HG03442 (cell line): ENCODE results near the gene ZNF467.
A peak's percentile ranks its signal among the peaks of the same experiment; 100 is the strongest.

Experiments used
- ATAC-seq: cut with Tn5 transposase; IDR thresholded peaks from one replicate; pipeline ENCODE4 v1.9.1; 2021; ENCODE audit warnings: mild to moderate bottlenecking, moderate library complexity; ENCODE audit not compliant: unreplicated experiment

Gene ZNF467

DNA sequence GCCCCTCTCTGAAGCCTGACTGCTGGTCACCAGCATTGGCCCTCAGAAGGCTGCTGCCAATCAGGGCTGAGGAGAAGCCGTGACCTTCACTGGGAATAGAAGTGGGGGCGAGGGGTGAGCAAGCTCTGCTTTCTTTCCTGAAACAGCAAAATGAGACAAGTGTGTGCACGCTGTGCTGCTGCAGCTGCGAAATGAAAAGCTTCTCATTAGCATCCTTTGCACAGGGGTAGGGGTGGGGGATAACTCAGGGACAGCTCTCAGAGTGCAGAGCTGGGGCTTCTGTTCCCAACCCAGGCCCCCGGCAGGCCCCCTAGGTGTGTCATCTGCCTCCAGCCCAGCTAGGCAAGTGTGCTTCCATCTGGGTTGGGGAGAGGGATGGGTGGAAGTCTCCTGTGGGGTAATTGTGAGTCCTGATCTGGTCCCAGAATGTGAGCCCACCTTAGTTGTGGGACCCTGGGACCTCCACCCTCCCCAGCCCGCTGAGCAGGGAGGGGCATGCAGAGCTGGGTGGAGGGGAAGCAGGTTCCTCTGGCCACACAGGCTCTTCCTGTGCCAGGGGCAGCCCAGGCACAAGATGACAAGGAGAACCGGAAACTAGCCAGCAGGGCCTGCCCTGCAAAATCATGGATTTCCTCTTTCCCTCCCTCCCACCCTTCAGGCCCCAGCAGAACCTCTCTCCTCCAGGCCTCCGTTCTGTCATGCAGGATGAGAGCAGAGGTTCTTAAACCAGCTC lies 22.2 kb downstream of the ZNF467 start:
- ATAC-seq: no peak

DNA sequence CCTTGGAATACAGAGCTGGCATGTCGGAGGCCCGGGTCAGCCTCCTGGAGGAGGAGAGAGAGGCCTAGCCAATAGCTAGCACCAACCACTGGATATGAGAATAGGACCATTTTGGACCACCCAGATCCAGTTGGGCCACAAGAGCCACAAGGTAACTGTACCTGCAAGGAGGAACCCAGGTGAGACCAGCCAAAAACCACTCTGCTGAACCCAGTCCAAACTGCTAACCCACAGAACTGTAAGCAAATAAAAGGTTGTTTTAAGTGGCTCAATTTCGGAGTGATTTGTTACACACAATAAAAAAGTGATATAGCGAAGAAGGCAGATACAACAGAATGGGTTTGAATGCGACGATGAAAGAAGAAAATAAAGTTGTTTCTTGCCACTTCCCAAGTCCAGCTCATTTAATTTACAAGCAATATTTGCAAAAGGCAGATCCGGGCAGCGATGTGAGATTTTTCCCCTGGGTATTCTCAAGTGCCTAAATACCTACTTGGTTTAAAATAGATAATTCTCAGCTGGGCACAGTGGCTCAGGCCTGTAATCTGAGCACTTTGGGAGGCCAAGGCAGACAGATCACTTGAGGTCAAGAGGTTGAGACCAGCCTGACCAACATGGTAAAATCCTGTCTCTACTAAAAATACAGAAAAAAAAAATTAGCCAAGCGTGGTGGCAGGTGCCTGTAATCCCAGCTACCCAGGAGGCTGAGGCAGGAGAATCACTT lies 23.1 kb downstream of the ZNF467 start:
- no peak for ATAC-seq

DNA sequence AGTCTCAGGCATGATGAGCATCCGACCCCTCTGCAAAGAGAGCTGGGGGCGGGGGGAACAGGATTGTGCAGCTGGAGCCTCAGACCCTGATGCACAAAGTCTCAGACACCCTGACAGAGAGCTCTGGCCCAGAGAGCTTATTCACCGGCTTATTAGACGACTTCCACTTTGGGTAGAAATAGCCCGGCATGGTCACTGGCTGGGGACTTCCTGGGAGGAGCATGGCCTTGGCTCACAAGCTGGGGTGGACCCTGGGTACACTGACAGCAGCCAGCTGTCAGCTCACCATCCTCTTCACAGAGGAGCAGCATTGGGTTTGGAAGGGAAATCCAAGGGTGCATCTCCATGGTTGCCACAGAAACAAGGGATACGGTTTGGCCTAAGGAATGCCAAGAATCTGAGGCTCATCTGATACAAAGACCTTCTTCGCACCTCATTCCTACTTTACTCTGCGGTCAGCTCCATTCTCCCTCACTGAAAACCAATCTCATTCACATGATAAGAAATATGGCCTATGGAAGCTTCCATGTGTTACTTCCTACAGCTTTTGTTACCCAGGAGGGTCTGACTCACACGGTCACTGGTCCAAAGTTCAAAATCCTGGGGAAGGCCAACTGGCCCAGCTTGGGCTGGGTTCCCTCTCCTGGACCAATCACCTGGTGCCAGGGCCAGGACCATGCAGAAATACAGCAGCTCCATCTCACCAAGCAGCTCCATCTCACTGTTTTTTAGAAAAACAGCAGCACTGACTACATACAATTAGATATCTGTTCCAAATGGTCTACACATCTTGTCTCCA lies 25.1 kb downstream of the ZNF467 start:
- no peak for ATAC-seq

DNA sequence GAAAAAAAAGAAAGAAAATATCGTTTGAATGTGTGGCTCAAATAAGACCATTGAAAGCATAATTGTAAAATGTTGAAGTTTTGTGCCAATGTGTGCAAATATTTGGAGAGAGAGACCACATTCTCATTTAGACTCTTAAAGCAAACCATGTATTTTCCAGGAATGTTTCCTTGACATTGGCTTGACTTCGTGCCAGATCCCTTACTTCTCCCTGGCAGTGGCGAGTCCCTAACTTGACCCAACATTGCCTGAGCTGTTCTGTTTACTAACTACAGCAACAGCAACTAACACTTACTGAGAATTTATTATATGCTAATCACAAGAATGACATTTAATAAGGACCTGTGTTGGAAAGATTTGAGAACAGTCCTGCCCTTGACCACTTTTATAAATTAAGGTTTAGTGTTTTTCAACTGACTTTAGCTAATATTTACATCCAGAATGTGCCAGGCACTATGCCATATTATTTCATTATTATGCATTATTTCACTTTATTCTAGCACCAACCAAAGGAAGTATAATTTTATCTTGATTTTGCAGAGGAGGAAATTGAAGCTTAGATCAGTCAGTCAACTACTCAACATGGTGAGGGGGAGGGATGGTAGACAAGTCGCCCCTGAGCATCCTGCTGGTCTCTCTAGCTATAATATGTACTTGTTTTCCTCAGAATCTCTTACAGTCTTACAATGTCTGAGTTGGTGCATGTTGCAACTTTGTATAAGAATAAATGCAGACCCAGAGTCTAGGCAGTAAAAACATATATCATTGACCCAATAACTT lies 29.7 kb downstream of the ZNF467 start:
- no peak for ATAC-seq

DNA sequence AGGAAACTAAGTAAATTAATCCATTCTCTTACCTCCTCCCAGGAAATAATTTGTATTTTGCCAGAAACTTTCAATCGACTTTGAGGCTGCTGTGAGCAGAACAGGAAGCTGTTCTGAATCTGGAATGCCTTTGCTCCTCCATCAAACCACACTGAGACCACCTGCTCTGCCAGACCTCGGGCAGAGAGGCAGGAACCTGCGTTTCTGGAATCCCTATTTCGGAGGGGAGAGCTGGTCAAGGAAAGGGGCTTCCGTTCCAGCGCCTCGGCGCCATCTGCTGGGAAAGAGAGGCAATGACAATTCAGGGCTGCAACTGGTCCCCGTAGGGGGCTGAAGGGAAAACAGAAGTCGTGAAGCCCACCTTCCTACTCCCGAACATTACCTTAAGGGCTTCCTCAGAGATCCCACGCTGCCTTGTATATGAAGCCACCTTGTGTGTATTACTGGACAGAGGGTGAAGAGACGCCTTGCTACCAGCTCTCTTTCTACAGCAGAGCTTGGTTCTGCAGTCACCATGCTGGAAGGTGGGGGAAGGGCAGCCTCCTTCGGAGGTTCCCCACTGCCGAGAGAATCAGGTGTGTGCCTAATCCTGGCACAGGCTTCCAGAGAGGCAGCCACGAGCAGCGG lies 31.2 kb downstream of the ZNF467 start:
- ATAC-seq: peak; percentile 57

DNA sequence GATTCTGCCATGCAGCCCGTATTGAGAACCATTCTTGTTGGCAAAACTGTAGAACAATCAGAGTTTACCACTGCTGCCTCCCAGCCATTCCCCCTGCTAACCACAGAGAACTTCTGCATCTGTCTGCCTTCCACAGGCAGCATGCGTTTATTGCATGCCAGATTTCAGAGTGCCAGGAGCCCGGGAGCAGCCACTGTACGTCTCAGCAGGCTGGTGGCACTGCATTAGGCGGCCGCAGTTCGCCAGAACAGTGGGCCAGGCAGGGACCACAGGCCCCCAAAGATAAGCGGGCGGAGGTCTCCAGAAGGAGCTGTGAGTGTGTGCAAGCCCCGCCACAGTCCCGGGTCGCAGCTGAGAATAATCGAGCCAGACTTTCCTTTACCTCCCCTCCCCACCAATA lies 31.8 kb downstream of the ZNF467 start:
- no peak for ATAC-seq

DNA sequence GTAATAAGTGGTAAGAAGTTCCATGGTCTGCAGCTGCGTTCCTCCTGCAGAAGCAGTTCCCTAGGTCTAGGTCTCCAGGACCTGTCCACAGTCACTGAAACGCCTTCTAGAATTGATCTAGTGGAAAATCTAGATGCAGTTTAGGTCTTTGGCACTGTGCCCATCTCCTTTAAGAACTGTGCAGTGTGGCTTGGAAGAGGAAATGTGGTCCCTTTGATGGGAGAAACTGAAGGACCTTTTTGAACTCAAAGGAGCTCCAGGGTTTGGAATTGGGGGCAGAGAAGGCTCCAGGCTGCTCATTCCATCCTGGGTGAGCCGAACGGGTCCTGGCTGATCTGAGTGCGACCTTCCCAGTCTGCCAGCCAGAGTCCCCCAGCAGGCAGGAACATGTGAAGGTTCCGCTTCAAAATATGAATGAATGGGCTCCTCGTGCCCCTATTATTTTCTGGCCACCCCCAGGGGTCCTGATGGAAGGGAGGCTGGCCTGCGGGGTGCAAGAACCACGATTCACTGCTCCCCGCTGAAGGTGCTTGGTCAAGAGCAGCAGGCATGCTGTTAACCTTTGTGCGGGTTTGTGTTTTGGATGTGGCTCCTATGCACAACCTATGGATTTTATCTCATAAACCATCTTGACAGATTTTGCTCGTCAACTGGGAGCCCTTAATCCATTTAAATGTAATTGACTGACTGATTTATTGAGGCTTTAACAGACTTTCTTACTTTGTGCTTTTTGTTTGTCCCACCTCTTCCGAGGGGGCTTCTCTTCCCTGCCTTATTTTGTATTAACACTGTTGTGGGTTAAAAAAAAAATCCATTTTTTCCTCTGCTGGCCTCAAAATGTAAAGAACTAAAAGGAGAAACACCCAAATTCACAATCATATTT lies 36.7 kb downstream of the ZNF467 start:
- ATAC-seq: no peak

DNA sequence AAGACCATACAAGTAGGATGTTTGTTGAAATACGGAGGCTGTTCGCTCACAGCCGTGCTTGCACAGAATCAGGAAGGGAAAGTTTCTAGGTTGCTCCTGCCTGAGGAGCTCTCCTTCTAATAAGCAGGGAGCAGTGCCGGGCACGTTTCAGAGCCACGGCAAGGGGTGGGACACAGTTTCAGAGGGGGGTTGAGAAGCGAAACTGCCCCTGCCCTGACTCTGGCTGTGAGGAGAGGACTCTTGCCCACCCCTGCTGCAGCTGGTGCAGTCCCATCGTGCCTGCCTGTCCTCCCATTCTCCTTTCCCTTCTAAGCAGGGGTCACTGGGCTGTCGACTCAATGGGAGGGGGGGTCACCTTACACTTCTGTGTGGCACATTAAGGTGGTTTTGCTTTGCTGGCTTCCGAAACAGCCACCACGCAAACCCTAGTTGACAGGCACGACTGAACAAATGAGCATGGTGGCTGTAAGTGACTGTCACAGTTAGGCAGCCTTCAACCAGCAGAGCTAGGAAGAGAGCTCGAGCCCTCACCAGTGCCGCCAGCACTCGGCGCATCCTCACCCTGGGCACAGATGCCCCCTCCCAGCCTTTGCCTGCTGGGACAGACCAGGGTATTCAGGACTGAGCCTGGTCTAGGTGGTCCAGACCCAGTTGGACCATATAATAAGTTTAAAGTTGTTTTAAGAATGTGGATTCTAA lies 37.5 kb downstream of the ZNF467 start:
- no peak for ATAC-seq

DNA sequence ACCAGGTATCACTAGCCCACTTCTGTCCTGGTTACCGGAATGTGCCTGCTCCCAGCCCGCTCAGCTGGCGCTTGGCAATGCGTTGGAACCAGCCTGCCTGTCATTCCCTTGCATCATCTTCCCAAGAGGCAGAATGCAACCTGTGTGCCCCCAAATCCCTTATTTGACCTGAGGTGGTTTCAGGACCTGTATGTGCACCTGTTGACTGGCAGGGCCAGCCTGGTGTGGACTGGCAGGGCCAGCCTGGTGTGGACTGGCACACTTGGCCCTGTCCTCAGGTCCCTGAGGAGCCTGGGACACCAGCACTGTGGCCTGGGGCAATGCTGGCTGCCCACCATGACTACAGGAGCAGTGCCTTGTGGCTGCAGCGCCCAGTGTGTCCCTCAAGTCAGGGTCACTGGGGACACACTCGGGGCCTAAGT lies 38.2 kb downstream of the ZNF467 start:
- ATAC-seq: no peak

DNA sequence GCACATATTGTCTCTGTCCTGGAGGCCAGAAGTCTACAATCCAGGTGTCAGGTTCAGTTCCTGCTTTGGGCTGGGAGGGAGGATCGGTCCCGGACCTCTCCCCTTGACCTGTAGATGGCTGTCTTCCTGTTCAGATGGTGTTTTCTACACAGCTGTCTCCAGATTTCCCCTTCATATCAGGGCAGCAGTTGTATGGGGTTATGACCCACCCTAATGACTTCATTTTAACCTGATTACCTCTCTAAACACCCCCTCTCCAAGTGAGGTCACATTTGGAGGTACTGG lies 38.7 kb downstream of the ZNF467 start:
- no peak for ATAC-seq

DNA sequence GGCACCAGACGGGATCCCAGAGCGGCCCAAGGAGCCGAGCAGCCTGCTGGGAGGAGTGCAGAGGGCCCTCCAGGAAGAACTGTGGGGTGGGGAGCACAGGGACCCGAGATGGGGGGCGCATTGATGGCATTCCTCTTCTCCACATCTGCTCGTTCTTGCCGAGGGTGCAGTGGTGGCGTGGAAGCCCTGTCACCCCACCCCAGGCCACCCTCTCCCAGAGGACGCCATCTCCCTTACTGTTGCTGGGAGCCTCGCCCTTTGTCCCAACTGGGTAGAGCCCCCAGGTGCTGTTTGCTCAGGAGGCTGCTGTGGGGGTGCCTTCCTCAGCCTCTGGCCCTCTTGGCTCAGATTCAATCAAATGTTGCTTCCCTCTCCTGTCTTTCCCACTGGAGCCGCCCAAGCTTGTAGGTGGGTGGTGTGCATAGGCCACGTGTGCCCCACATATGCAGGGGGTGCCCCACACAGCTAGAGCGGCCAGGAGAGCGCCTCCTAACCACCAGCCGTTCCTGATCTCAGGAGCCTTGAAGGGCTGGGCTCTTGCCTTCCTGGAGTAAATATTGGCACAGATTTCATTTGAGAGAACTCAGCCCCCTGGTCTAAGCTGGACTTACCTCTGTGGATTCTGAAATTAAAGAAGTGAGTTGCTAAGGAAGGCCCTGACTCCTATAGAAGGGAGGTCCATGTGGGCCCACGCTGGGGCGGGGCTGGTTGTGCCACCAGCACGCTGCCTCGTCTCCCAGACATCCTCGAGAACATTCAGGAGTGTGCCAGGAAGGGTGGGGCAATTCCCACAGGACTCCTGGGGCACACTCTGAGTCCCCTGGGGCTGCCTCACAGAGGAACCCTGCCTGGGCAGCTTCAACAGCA lies 39.2 kb downstream of the ZNF467 start:
- no peak for ATAC-seq

DNA sequence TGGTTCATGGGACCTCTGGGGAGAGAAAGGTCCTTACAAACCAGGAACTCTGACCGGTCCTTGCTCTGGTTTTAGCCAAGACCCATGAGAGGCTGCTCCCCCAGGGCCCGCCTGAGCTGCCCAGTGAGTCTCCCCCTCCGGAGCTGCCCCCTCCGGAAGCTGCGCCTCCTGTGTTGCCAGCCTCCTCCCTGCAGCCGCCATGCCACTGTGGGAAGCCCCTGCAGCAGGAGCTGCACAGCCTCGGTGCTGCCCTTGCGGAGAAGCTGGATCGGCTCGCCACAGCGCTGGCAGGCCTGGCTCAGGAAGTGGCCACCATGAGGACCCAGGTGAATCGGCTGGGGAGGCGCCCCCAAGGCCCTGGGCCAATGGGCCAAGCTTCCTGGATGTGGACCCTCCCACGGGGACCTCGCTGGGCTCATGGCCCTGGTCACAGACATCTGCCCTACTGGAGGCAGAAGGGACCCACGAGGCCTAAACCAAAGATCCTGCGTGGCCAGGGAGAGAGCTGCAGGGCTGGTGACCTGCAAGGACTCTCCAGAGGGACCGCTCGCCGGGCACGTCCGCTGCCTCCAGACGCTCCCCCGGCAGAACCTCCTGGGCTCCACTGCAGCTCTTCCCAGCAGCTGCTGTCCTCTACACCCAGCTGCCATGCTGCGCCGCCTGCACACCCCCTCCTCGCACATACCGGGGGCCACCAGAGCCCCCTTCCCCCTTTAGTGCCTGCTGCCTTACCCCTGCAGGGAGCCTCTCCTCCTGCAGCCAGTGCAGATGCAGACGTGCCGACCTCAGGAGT lies 40.1 kb downstream of the ZNF467 start:
- ATAC-seq: no peak

DNA sequence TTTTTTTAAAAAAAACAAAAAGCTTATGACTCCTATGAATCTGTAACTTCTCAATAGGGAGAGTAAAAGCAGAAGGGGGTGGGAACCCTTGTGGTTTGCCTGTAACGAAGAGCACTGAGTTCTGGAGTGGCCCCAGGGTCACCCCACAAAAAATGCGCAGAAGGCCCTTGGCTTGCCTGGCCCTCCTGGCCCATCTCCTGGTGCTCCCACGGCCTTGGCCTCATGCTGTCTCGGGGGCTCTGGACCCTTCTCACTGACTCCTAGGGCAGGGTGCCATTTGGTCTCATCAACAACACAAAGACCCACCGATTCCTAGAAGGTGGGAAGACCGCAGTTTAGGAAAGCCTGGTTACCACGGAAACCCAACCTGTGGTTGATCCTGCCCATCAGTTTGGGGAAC lies 40.8 kb downstream of the ZNF467 start:
- ATAC-seq: no peak

DNA sequence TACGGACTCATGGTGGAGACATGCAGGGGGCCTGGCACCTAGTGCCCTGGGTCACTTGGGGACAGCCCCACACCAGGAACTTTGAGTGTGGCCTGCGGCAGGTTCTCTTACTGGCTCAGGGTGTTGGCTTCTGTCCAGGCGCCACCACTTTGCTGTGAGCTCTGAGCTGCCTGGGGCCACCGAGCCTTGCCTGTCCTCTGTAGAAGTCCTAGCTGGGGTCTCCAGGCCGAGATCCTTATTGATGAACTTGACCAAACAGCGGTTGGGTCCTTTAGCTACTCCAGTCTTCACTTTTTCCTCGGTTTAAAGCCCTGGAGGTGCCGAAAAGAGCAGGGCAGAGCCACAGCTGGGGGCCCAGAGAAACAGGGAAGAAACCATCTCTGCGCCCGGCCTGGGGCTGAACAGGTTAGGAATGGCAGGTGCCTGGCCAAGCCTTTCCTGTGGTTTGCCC lies 41.3 kb downstream of the ZNF467 start:
- no peak for ATAC-seq

DNA sequence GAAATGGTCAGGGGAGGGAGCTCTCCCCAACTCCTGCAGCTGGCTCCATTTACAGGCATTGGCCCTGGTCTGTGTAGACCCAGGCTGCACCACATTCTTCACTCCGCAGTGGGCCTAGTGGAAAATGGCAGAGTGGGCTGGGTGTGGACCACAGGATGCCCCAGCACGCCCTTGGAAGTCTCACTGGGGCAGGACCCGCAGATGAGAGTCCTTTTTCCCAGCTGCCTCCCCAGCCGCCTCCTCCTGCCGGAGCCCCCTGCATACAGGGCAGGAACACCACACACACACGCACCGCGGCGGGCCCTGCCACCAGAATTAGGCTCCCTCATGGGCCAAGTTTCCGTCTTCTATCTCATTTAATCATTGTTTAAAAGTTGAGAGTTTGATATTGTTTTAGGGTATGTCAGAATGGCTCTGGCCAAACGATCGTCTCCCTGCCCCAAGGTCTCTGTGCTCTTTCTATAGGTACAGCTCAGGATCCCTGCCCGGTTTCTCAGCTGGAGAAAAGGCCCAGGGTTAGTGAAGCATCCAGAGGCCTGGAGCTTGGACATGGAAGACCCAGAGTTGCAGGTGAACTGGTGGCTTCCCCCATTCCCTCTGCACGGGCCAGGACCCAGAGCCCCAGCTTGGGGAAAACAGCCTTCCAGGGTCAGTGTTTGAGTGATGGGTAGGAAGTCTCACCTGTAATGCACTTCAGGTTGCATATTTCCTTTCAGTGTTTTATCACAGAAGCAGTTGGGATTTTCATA lies 42.0 kb downstream of the ZNF467 start:
- ATAC-seq: no peak

DNA sequence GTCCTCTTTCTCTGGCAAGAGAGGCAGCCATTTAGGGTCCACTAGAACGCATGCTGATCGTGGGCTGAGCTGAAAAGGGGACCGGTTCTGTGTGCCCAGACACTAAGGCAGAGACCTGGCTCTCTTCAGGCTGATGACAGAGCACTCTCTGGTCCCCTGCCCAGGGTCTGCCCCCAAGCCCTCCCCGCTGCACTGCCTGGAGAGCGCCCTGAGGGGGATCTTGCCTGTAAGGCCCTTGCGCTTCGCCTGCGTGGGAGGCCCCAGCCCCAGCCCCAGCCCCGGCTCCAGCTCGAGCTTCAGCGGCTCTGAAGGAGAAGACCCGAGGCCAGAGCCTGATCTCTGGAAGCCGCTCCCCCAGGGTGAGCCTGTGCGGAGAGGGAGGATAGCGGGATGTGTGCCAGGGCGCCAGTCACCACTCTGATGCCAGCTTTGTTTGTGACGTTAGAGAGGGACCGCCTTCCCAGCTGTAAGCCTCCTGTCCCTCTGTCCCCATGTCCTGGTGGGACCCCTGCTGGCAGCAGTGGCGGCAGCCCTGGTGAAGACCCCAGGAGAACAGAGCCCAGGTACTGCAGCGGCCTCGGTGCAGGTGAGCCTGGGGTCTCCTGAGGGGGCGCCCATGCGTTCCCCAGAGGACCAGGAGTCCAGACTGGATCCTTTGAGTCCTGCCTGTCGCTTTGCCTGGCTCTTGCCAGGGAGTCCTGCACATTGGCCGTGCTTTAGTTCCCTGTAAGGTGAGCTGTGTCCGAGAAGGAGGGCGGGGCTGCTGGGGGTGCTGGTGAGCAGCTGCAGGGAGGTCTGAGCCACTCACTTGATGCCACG lies 43.2 kb downstream of the ZNF467 start:
- no peak for ATAC-seq
